Measurements from ENCODE around the gene ECHDC3.

ECHDC3 gene

DNA sequence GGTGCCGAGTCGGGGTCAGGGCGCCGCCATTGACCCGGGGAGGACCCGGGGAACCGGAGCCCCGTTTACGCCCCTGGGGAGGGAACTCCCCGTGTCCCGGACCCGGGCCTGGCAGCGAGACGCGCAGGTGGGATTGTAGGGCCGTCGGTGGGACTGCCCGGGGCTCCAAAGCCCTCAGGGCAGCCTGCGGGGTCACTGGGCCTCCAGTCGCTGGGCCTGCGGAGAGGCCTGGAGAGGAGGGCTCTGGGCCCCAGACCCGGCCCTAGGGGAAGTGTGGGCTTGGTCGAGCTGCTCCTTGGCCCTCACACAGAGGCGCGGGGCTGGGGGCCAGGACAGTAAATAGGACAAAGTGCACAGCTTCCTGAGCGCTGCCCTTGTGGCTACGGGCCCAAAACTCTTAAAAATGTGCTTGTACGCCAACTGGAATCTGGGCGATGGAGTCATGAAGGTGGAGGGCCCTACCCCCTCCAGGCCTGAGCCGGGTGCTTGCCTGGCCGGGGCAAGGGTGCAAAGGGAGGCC is 657 bp downstream of the ECHDC3 start:
- Histone ChIP-seq H3K4me1 (ENCODE audit: control insufficient read depth, insufficient read depth, low read length) (no peaks in the 10 kb centered on the region; the same call in 1 of the 2 replicates), H3K9me3 (ENCODE audit: control insufficient read depth, insufficient read depth, low read depth, low read length) (no peaks in the 10 kb centered on the region), H3K27ac (ENCODE audit: extremely low read depth, low read depth, low read length) (peak overlapping the region; percentile 56; the same call in 1 of the 2 replicates), H3K4me3 (ENCODE audit: low read depth, low read length) (no peak overlapping the region), H3K36me3 (ENCODE audit: control insufficient read depth in 2 of 2, insufficient read depth in 1 of 2, low read length in 2 of 2) (no peaks in the 10 kb centered on the region)
- TF ChIP-seq, protein P1, sequence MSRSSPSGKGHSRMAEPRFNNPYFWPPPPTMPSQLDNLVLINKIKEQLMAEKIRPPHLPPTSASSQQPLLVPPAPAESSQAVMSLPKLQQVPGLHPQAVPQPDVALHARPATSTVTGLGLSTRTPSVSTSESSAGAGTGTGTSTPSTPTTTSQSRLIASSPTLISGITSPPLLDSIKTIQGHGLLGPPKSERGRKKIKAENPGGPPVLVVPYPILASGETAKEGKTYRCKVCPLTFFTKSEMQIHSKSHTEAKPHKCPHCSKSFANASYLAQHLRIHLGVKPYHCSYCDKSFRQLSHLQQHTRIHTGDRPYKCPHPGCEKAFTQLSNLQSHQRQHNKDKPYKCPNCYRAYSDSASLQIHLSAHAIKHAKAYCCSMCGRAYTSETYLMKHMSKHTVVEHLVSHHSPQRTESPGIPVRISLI (tag by site-specific recombination; IDR thresholded peaks at IDR 0.05): no peak
- TF ChIP-seq ZNF785 (tag by site-specific recombination; IDR thresholded peaks at IDR 0.05): no peak
- TF ChIP-seq SCRT2 (tag by site-specific recombination; IDR thresholded peaks at IDR 0.05): no peak
- TF ChIP-seq ZNF114 (tag by site-specific recombination; IDR thresholded peaks at IDR 0.05): no peak
- no peak for TF ChIP-seq ZNF555 (tag by site-specific recombination; conservative IDR thresholded peaks at IDR 0.05)
- TF ChIP-seq, protein P2, sequence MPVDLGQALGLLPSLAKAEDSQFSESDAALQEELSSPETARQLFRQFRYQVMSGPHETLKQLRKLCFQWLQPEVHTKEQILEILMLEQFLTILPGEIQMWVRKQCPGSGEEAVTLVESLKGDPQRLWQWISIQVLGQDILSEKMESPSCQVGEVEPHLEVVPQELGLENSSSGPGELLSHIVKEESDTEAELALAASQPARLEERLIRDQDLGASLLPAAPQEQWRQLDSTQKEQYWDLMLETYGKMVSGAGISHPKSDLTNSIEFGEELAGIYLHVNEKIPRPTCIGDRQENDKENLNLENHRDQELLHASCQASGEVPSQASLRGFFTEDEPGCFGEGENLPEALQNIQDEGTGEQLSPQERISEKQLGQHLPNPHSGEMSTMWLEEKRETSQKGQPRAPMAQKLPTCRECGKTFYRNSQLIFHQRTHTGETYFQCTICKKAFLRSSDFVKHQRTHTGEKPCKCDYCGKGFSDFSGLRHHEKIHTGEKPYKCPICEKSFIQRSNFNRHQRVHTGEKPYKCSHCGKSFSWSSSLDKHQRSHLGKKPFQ (tag by site-specific recombination; IDR thresholded peaks at IDR 0.05): no peak
- no peak for TF ChIP-seq SP3 (tag by site-specific recombination; IDR thresholded peaks at IDR 0.05)
- no peak for TF ChIP-seq ZNF600 (tag by site-specific recombination; IDR thresholded peaks at IDR 0.05)
- TF ChIP-seq PRDM1 (tag by site-specific recombination; IDR thresholded peaks at IDR 0.05): no peak
- TF ChIP-seq, protein P3, sequence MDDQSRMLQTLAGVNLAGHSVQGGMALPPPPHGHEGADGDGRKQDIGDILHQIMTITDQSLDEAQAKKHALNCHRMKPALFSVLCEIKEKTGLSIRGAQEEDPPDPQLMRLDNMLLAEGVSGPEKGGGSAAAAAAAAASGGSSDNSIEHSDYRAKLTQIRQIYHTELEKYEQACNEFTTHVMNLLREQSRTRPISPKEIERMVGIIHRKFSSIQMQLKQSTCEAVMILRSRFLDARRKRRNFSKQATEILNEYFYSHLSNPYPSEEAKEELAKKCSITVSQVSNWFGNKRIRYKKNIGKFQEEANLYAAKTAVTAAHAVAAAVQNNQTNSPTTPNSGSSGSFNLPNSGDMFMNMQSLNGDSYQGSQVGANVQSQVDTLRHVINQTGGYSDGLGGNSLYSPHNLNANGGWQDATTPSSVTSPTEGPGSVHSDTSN (CRISPR knock-in tag; IDR thresholded peaks at IDR 0.05): no peak
- TF ChIP-seq, protein P4, sequence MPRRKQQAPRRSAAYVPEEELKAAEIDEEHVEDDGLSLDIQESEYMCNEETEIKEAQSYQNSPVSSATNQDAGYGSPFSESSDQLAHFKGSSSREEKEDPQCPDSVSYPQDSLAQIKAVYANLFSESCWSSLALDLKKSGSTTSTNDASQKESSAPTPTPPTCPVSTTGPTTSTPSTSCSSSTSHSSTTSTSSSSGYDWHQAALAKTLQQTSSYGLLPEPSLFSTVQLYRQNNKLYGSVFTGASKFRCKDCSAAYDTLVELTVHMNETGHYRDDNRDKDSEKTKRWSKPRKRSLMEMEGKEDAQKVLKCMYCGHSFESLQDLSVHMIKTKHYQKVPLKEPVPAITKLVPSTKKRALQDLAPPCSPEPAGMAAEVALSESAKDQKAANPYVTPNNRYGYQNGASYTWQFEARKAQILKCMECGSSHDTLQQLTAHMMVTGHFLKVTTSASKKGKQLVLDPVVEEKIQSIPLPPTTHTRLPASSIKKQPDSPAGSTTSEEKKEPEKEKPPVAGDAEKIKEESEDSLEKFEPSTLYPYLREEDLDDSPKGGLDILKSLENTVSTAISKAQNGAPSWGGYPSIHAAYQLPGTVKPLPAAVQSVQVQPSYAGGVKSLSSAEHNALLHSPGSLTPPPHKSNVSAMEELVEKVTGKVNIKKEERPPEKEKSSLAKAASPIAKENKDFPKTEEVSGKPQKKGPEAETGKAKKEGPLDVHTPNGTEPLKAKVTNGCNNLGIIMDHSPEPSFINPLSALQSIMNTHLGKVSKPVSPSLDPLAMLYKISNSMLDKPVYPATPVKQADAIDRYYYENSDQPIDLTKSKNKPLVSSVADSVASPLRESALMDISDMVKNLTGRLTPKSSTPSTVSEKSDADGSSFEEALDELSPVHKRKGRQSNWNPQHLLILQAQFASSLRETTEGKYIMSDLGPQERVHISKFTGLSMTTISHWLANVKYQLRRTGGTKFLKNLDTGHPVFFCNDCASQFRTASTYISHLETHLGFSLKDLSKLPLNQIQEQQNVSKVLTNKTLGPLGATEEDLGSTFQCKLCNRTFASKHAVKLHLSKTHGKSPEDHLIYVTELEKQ (tag by site-specific recombination; IDR thresholded peaks at IDR 0.05; ENCODE audit: borderline replicate concordance): no peak
- no peak for TF ChIP-seq ZNF571 (tag by site-specific recombination; IDR thresholded peaks at IDR 0.05)
- TF ChIP-seq HOXD13 (CRISPR knock-in tag; IDR thresholded peaks at IDR 0.05; ENCODE audit: borderline replicate concordance): no peak
- no peak for TF ChIP-seq ZNF560 (tag by site-specific recombination; IDR thresholded peaks at IDR 0.05; ENCODE audit: borderline replicate concordance)
- TF ChIP-seq ZFP3 (tag by site-specific recombination; IDR thresholded peaks at IDR 0.05; ENCODE audit: low read depth): no peak
- TF ChIP-seq ZNF830 (tag by site-specific recombination; IDR thresholded peaks at IDR 0.05; ENCODE audit: low read depth): no peak
- TF ChIP-seq, protein P5, sequence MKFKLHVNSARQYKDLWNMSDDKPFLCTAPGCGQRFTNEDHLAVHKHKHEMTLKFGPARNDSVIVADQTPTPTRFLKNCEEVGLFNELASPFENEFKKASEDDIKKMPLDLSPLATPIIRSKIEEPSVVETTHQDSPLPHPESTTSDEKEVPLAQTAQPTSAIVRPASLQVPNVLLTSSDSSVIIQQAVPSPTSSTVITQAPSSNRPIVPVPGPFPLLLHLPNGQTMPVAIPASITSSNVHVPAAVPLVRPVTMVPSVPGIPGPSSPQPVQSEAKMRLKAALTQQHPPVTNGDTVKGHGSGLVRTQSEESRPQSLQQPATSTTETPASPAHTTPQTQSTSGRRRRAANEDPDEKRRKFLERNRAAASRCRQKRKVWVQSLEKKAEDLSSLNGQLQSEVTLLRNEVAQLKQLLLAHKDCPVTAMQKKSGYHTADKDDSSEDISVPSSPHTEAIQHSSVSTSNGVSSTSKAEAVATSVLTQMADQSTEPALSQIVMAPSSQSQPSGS (tag by site-specific recombination; IDR thresholded peaks at IDR 0.05; ENCODE audit: low read depth): no peak
- TF ChIP-seq, protein P6, sequence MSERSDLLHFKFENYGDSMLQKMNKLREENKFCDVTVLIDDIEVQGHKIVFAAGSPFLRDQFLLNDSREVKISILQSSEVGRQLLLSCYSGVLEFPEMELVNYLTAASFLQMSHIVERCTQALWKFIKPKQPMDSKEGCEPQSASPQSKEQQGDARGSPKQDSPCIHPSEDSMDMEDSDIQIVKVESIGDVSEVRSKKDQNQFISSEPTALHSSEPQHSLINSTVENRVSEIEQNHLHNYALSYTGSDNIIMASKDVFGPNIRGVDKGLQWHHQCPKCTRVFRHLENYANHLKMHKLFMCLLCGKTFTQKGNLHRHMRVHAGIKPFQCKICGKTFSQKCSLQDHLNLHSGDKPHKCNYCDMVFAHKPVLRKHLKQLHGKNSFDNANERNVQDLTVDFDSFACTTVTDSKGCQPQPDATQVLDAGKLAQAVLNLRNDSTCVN (tag by site-specific recombination; optimal IDR thresholded peaks at IDR 0.05): no peak
- no peak for TF ChIP-seq GLIS1 (tag by site-specific recombination; IDR thresholded peaks at IDR 0.05)
- no peak for TF ChIP-seq ZNF211 (tag by site-specific recombination; IDR thresholded peaks at IDR 0.05; ENCODE audit: low read depth)
- ChIA-PET CTCF (no interaction called here), POLR2A (no interaction called here)

Data from HEK293 (cell line).